HepG2 (cell line): ENCODE data around the gene DAD1. TPM values are rescaled to one million over a fixed set of nuclear protein-coding genes. Genes with fewer than 3 reads are reported as not detected.

Source experiments
- ATF7-NPFF ChIP-seq: sonication (generic); formaldehyde crosslinking; IDR thresholded peaks from 2 replicates; pipeline ENCODE4 v1.8.1; 2023; ENCODE audit warnings: mild to moderate bottlenecking, low read depth, missing genetic modification reagents, moderate library complexity
- CC2D1A ChIP-seq: sonication (generic); formaldehyde crosslinking; IDR thresholded peaks from 2 replicates; pipeline ENCODE4 v1.8.1; 2023; ENCODE audit warnings: mild to moderate bottlenecking, missing genetic modification reagents
- DPF2 ChIP-seq: sonication (generic); formaldehyde crosslinking; IDR thresholded peaks from 2 replicates; pipeline ENCODE4 v1.4.0; 2020; ENCODE audit warnings: mild to moderate bottlenecking, low read depth, missing genetic modification reagents, borderline replicate concordance
- KDM4B ChIP-seq: sonication (generic); formaldehyde crosslinking; IDR thresholded peaks from 2 replicates; pipeline ENCODE4 v1.4.0; 2020; ENCODE audit warnings: missing genetic modification reagents
- ZFP91 ChIP-seq: sonication (generic); formaldehyde crosslinking; IDR thresholded peaks from 2 replicates; pipeline ENCODE4 v1.9.0; 2022; ENCODE audit warnings: missing genetic modification reagents, mild to moderate bottlenecking, borderline replicate concordance
- ZNF329 ChIP-seq: sonication (generic); formaldehyde crosslinking; IDR thresholded peaks from 2 replicates; pipeline ENCODE4 v1.9.0; 2021; ENCODE audit warnings: low read depth, mild to moderate bottlenecking, missing genetic modification reagents
- ZNF766 ChIP-seq: sonication (generic); formaldehyde crosslinking; IDR thresholded peaks from 2 replicates; pipeline ENCODE4 v1.5.0; 2020; ENCODE audit warnings: missing genetic modification reagents, borderline replicate concordance
- ZNF772 ChIP-seq: sonication (generic); formaldehyde crosslinking; IDR thresholded peaks from 2 replicates; pipeline ENCODE4 v1.5.0; 2020; ENCODE audit warnings: mild to moderate bottlenecking, missing genetic modification reagents
- polyA plus RNA-seq, 8 experiments: library from polyadenylated mRNA; depleted of rRNA in 3 of 8; stranded (reverse) in 7 of 8; unstranded in 1 of 8; fragments of >200 nt; fragmentation: Illumina TruSeq in 4 of 8; extraction: Trizol in 4 of 8; gene quantifications; 2 replicates each; pipeline versions ENCODE4 v1.2.1 to v1.2.3, GENCODE V29; 2011 to 2016; ENCODE audit warnings: low read depth in 4 of 8, missing spikeins in 1 of 8, mixed read lengths in 1 of 8; ENCODE audit not compliant: insufficient read depth in 1 of 8
- total RNA-seq, 5 experiments: library from RNA; depleted of rRNA; stranded (reverse); fragments of >200 nt; fragmentation: Illumina TruSeq; extraction: Trizol; gene quantifications; 2 replicates each; pipeline ENCODE4 v1.2.3, GENCODE V29; 2016; ENCODE audit warnings: low read depth in 1 of 5
- TF ChIP-seq, protein P1 (sequence below): sonication (generic); formaldehyde crosslinking; IDR thresholded peaks from 2 replicates; pipeline ENCODE4 v1.4.0; 2020; ENCODE audit warnings: missing genetic modification reagents
- TF ChIP-seq, protein P2 (sequence below): sonication (generic); formaldehyde crosslinking; IDR thresholded peaks from 2 replicates; pipeline ENCODE4 v1.5.0; 2020; ENCODE audit warnings: missing genetic modification reagents
- TF ChIP-seq, protein P3 (sequence below): IDR thresholded peaks from 2 replicates; pipeline ENCODE4 v1.6.1; 2016; ENCODE audit warnings: mild to moderate bottlenecking, missing biosample characterization, missing genetic modification reagents
- TF ChIP-seq, protein P4 (sequence below): sonication (generic); formaldehyde crosslinking; IDR thresholded peaks from 2 replicates; pipeline ENCODE4 v1.4.0; 2020; ENCODE audit warnings: missing genetic modification reagents

The DAD1 gene
- total and polyA plus RNA-seq, 2 of the 13 experiments (the other 11 are each of a cell fraction or from before 2014, with no cell fraction given) = 558 to 626 TPM

DNA sequence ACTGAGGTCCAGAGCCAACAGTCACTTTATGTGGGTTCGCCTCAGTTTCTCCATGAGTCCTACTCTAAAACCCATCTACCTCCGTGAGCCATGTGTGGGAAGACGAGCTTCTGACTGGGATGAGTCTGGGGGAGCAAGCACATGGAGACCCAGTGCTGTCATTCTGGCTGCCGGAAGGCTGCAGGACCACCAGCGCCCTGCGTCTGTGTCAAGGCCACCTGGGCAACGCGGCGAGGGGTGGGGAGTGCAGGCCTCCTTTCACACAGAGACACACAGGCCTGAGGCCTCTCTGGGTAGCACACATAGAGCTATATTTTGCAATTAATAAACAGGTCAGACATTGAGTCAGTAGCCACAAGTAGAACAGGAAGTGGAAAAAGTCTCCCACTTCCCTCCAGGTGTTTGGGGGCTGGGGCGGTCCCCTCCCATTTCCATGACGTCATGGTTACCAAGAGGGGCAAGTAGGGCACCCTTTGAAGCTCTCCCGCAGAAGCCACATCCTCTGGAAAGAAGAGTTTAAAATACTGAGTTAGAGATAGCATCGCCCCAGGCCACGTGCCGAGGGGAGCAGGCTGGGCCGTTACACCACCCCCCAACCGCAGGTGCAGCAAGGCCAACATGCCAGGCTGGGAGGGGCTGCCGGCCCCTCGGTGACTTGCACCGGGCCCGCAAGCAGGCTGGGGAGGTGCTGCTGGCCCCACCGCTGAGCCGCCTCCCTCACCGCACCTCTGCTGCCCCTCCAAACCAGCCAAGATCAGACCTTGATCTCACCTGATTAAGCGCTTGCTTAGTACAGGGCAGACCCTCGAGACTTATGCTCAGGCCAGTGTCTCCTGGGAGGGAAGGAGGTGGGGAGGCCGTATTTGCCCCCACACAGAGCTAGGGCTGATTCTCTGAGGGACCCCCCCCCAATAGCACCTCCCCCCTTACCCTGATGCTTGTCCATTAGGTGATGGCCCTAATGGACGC, 32.7 kb downstream of the DAD1 start (continued):
- TF ChIP-seq, protein P1, sequence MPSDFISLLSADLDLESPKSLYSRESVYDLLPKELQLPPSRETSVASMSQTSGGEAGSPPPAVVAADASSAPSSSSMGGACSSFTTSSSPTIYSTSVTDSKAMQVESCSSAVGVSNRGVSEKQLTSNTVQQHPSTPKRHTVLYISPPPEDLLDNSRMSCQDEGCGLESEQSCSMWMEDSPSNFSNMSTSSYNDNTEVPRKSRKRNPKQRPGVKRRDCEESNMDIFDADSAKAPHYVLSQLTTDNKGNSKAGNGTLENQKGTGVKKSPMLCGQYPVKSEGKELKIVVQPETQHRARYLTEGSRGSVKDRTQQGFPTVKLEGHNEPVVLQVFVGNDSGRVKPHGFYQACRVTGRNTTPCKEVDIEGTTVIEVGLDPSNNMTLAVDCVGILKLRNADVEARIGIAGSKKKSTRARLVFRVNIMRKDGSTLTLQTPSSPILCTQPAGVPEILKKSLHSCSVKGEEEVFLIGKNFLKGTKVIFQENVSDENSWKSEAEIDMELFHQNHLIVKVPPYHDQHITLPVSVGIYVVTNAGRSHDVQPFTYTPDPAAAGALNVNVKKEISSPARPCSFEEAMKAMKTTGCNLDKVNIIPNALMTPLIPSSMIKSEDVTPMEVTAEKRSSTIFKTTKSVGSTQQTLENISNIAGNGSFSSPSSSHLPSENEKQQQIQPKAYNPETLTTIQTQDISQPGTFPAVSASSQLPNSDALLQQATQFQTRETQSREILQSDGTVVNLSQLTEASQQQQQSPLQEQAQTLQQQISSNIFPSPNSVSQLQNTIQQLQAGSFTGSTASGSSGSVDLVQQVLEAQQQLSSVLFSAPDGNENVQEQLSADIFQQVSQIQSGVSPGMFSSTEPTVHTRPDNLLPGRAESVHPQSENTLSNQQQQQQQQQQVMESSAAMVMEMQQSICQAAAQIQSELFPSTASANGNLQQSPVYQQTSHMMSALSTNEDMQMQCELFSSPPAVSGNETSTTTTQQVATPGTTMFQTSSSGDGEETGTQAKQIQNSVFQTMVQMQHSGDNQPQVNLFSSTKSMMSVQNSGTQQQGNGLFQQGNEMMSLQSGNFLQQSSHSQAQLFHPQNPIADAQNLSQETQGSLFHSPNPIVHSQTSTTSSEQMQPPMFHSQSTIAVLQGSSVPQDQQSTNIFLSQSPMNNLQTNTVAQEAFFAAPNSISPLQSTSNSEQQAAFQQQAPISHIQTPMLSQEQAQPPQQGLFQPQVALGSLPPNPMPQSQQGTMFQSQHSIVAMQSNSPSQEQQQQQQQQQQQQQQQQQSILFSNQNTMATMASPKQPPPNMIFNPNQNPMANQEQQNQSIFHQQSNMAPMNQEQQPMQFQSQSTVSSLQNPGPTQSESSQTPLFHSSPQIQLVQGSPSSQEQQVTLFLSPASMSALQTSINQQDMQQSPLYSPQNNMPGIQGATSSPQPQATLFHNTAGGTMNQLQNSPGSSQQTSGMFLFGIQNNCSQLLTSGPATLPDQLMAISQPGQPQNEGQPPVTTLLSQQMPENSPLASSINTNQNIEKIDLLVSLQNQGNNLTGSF (CRISPR knock-in tag) = no peak; the same call in 1 of the 2 replicates
- TF ChIP-seq ZNF766 (CRISPR knock-in tag) = no peak
- no peak for TF ChIP-seq ZNF329 (CRISPR knock-in tag)
- TF ChIP-seq KDM4B = no peak
- TF ChIP-seq, protein P2, sequence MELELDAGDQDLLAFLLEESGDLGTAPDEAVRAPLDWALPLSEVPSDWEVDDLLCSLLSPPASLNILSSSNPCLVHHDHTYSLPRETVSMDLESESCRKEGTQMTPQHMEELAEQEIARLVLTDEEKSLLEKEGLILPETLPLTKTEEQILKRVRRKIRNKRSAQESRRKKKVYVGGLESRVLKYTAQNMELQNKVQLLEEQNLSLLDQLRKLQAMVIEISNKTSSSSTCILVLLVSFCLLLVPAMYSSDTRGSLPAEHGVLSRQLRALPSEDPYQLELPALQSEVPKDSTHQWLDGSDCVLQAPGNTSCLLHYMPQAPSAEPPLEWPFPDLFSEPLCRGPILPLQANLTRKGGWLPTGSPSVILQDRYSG (CRISPR knock-in tag) = no peak
- TF ChIP-seq, protein P3, sequence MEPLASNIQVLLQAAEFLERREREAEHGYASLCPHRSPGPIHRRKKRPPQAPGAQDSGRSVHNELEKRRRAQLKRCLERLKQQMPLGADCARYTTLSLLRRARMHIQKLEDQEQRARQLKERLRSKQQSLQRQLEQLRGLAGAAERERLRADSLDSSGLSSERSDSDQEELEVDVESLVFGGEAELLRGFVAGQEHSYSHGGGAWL (CRISPR knock-in tag) = peak; percentile 45; the same call in 1 of the 2 replicates
- 0 out of 2 replicates have a peak, but pooled peaks have one; percentile 31 for TF ChIP-seq DPF2 (CRISPR knock-in tag)
- TF ChIP-seq, protein P4, sequence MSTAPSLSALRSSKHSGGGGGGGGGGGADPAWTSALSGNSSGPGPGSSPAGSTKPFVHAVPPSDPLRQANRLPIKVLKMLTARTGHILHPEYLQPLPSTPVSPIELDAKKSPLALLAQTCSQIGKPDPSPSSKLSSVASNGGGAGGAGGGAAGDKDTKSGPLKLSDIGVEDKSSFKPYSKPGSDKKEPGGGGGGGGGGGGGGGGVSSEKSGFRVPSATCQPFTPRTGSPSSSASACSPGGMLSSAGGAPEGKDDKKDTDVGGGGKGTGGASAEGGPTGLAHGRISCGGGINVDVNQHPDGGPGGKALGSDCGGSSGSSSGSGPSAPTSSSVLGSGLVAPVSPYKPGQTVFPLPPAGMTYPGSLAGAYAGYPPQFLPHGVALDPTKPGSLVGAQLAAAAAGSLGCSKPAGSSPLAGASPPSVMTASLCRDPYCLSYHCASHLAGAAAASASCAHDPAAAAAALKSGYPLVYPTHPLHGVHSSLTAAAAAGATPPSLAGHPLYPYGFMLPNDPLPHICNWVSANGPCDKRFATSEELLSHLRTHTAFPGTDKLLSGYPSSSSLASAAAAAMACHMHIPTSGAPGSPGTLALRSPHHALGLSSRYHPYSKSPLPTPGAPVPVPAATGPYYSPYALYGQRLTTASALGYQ (CRISPR knock-in tag) = no peak
- TF ChIP-seq CC2D1A = peak; percentile 93
- TF ChIP-seq ZNF772 (CRISPR knock-in tag) = no peak
- no peak for TF ChIP-seq ATF7-NPFF (CRISPR knock-in tag)
- peak; percentile 29; the same call in 1 of the 2 replicates for TF ChIP-seq ZFP91 (CRISPR knock-in tag)
